Measurements from ENCODE around the gene PTTG1. TPM values are rescaled to one million over a fixed set of nuclear protein-coding genes. Genes with fewer than 3 reads are reported as not detected.

PTTG1 gene
- total RNA-seq, 1 donor, result 158 TPM

GRCh38 chr5:160380041-160380440, 41.6 kb upstream of the PTTG1 start:
- TF ChIP-seq CTCF (IDR thresholded peaks at IDR 0.05; ENCODE audit: insufficient read depth, low read depth, low read length), result no peak
- no peak for DNase-seq (ENCODE audit: low read depth)
- no peak overlapping the region for H3K4me3 ChIP-seq (ENCODE audit: low read depth, low read length)

- no peak for DNase-seq (ENCODE audit: low read depth)
These were observed 39.3 kb upstream of the PTTG1 start for GRCh38 chr5:160382346-160382745.

GRCh38 chr5:160384681-160385080, 37.0 kb upstream of the PTTG1 start:
- no peak for TF ChIP-seq CTCF (IDR thresholded peaks at IDR 0.05; ENCODE audit: insufficient read depth, low read depth, low read length)
- no peak overlapping the region for H3K4me3 ChIP-seq (ENCODE audit: low read depth, low read length)
- DNase-seq (ENCODE audit: low read depth), result no peak

More at GRCh38 chr5:160382346-160382745, 39.3 kb upstream of the PTTG1 start:
- H3K4me3 ChIP-seq (ENCODE audit: low read depth, low read length), result no peak overlapping the region
- TF ChIP-seq CTCF (IDR thresholded peaks at IDR 0.05; ENCODE audit: insufficient read depth, low read depth, low read length), result no peak

GRCh38 chr5:160385496-160385895, 36.2 kb upstream of the PTTG1 start:
- TF ChIP-seq CTCF (IDR thresholded peaks at IDR 0.05; ENCODE audit: insufficient read depth, low read depth, low read length), result no peak
- H3K4me3 ChIP-seq (ENCODE audit: low read depth, low read length), result no peak overlapping the region
- no peak for DNase-seq (ENCODE audit: low read depth)

GRCh38 chr5:160387445-160387844, 34.2 kb upstream of the PTTG1 start:
- no peak for DNase-seq (ENCODE audit: low read depth)
- no peak for TF ChIP-seq CTCF (IDR thresholded peaks at IDR 0.05; ENCODE audit: insufficient read depth, low read depth, low read length)
- no peak overlapping the region for H3K4me3 ChIP-seq (ENCODE audit: low read depth, low read length)

- peak; percentile 27 for DNase-seq (ENCODE audit: low read depth)
- TF ChIP-seq CTCF (IDR thresholded peaks at IDR 0.05; ENCODE audit: insufficient read depth, low read depth, low read length), result peak; percentile 45
- H3K4me3 ChIP-seq (ENCODE audit: low read depth, low read length), result no peak overlapping the region
These were observed 30.6 kb upstream of the PTTG1 start for GRCh38 chr5:160390787-160391696.

All from fibroblast of villous mesenchyme (primary cell).